Stimulated activated CD8-positive, alpha-beta memory T cell treated with anti-CD3 and anti-CD28 coated beads, Interleukin-4, amount 100 ng/mL, for 24 hours (primary cell): ENCODE measurements around the gene ALDH16A1.
"Not testable (repeated sequence)": the region's sequence is repeated elsewhere in the genome, so short reads cannot be mapped to it uniquely, and the experiment has no call there.

ENCODE experiments used
- DNase-seq: peaks from one replicate; pipeline ENCODE4 v3.0.0-alpha.2; 2020; ENCODE audit warnings: low read depth

The ALDH16A1 gene

DNA sequence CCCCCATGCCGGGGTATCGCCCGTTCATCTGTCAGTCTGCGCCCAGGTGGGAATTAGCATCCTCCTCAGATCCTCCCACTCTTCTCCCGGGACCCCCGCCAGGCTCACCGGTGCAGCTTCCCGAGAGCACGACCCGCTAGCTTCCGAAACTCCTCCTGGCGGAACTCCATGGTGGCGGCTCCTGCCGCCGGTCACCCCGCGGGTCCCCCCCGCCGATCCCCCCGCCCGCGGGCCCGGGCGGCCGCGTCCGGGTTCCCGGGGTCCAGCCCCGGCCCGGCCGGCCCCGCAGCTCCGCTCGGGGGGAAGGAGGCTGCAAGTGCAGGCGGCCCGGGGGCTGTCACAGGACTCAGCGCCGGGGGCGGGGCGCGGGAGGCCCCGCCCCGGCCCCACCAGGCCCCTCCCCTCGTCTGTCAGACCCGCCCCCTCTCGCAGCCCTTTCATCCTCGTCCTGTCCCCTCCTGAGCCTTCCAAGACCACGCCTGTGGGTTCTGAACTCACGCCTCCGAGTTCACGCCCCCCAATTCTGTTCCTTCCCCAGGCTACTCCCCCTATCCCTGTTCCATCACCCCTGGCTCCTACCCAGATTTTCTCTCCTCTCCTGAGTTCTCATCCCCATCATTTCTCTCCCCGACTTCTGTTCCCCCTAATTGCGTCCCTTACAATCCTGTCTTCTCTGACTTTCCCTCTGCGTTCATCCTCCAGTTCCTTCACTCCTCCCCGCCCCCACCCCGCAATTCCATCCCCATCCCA, 11.6 kb upstream of the ALDH16A1 start, which contains the start of gene SLC17A7:
SLC17A7 (minus strand) TSS at position 318 of the 750 bp plus-strand sequence; CDS start at position 170, 148 bp downstream.
- no peak for DNase-seq

DNA sequence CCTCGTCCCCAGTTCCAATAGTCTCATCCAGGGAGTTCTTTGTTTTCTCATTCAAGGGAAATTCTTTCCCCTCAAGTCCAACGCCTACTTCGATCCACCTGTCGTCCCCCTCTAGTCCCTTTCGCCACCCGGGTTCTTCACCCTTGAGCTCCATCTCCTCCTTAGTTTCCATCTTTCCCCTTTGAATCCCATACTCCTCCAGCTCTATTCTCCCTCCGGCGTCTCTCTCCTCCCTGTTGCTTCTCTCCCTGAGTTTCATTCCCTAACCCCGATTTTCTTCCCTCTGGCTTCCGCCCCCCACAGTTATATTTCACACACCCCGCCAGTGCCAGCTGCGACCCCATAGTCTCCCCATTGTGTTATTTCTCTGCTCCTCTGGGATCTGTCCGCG, 11.1 kb upstream of the ALDH16A1 start:
- DNase-seq = no peak

DNA sequence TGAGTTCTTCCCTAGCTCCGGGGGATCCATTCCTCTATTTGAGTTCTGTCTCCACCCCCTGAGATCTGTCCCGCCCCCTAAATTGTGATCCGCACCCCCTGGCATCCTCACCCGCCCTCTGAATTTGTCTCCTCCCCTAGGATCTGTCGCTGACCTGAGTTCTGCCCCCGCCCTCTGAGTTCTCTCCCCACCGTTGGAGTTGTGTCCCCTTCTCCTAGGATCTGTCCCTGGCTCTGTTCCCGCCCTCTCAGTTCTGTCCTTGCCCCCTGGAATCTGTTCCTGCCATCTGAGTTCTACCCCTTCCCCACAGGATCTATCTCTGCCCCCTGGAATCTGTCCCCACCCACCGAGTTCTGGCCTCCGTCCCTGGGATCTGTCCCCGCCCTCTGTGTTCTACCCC, 10.7 kb upstream of the ALDH16A1 start:
- DNase-seq = no peak

DNA sequence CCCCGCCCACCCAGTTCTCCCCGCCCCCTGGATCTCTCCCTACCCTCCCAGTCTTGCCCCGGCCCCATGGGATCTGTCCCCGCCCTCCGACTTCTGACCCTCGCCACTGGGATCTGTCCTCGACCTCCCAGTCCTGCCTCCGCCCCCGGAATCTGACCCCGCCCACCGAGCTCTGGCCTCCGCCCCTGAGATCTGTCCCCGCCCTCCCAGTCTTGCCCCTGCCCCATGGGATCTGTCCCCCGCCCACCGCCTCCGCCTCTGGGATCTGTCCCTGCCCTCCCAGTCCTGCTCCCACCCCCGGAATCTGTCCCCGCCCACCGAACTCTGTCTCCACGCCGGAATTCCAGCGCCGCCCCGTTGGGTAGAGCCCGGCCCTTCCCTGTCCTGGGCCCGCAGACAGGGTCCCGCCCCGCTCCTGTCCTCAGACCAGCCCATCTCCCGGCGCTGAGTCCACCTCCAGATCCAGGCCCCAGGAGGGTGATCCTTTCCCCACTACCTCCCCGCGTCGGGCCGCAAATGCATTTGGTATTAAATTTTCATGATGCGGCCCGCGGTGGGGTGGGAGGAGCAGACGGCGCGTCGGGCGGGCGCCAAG, 10.2 kb upstream of the ALDH16A1 start:
- no peak for DNase-seq

DNA sequence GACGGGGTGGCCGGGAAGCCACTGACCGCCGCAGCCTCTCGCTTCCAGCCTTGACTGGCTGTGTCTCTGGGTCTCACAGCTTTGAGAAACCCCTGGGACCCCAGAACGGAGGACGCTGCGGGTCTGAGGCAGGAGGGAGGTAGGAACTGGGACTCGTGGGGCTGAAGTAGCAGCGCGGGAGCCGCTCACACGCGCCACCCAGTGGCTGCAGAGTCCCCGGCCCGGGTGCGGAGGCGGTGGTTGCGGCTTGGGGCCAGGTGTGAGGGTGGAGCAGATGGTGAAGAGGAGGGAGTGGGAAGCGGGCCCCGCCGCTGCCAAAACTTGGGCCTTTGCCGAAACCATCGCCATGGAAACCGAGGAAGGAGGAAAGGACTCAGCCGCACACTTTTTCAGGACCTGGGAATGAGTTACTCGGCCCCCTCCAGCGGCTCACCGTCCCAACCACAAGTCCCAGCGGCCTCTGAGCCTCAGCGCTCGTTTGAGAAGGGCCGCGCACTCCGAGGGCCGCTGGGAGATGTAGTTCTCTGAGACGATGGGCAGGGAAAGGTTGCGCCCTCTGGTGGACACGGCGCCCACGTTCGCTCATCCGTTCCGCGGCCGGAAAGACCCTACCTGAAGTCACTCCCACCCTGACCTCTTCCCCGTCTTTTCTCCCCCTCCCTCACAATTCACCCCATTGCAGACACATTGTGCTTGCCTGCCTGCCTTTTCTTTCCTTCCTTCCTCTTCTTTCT, 9.5 kb upstream of the ALDH16A1 start:
- DNase-seq = peak; percentile 88

DNA sequence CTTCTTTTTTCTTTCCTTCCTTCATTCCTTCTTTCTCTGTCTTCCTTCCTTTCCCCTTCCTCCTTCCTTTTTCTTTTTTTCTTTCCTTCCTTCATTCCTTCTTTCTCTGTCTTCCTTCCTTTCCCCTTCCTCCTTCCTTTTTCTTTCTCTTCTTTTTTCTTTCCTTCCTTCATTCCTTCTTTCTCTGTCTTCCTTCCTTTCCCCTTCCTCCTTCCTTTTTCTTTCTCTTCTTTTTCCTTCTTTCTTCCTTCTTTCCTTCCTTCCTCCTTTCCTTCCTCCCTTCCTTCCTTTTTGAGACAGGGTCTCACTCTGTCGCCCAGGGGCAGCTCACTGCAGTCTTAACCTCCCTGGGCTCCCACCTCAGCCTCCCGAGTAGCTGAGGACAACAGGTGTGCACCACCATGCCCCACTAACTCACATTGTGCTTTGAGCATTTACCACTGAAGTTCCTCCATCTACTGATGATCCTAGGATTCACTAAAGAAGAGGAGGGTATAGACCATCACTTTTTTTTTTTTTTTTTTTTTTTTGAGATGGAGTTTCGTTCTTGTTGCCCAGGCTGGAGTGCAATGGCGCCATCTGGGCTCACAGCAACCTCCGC, 8.8 kb upstream of the ALDH16A1 start:
- DNase-seq = not testable (repeated sequence)

DNA sequence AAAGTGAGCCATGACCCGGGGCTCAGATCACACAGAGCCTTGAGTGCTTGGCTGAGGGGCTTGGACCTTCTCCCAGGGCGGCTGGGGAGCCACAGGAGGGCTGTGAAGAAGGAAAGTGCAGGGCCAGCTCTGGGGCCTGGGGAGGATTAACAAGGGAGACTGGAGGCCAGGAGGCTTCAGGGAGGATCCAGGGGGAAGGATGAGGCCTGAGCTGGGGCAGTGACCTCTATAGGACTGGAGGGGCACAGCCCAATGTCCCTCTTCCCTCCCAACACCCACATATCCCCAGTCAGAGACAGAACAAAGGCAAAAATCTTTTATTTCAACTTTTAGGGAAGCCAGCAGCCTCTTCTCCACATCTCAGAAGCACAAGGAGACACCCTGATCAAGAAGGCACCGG, 7.0 kb upstream of the ALDH16A1 start:
- DNase-seq = no peak

DNA sequence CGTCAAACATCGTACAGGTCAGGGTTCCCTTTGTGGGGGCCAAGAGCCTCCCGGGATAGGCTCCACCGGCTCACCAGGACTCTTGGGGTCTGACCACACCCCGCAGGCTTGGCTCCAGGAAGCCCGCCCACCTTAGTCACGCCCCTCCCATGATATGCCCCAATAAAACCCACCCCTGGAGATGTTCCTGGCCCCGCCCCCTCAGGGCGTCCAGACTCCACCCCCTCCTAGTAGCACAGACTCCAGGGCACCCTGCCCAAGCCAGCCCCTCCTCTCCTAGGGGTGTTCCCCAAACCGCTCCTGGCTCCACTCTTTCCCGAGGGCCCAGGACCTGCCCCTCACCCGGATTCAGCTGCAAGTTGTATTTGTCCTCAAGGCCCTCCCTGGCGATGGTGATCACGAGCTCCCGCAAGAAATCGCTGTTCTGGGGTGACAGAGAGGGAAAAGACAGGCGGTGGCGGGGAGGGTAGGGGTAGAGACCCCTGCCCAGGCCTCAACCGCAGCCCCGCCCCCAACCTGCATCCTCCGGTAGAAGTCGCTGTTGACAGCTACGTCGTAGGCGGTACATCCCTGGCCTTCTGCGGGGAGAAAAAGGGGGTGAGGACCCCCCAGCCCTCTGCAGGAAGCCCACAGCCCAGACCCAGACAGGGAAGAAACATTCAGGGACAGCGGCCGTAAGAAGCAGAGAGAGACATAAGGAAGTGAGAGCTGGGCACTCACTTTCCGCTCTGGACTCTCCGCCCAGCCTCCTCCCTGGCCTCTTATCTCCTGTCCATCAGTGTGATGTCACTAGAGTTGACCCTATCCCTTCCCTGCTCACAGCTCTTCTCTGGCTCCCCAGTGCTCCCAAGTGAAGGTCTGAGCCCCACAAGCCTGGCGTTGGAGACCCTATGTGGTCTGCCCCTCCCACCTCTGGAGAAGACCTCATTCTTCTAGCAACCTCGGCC, 5.3 kb upstream of the ALDH16A1 start:
- DNase-seq = no peak

DNA sequence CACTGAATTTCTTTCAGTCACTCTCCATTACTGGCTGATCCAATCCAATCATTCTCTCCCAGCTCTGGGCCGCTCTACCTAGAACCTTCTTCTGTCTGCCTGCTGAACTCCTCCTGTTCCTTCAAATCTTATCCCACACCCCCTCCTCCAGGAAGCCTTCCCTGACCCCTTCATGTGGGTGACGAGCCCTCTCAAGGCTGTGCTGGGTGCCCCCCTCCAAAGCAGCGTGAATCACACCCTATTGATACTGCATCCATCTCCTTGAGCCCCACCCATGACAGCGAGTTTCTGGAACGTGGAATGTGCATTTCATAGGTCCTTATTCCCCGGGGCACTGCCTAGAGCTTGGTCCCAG, 4.6 kb upstream of the ALDH16A1 start:
- DNase-seq = no peak

DNA sequence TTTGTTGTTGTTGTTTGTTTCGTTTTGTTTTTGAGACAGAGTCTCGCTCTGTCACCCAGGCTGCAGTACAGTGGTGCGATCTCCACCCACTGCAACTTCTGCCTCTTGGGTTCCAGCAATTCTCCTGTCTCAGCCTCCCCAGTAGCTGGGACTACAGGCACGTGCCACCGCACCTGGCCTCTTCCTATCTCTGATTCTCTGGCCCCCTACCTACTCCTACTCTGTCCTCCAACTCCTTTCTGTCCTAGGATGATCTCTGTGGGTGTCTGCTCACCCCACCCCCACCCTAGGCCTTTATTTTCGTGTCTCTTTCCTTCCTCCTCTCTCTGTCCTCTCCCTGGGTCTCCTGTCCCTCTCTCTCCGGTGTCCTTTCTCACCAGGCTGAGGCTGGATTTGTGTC, 2.6 kb upstream of the ALDH16A1 start:
- DNase-seq = no peak

DNA sequence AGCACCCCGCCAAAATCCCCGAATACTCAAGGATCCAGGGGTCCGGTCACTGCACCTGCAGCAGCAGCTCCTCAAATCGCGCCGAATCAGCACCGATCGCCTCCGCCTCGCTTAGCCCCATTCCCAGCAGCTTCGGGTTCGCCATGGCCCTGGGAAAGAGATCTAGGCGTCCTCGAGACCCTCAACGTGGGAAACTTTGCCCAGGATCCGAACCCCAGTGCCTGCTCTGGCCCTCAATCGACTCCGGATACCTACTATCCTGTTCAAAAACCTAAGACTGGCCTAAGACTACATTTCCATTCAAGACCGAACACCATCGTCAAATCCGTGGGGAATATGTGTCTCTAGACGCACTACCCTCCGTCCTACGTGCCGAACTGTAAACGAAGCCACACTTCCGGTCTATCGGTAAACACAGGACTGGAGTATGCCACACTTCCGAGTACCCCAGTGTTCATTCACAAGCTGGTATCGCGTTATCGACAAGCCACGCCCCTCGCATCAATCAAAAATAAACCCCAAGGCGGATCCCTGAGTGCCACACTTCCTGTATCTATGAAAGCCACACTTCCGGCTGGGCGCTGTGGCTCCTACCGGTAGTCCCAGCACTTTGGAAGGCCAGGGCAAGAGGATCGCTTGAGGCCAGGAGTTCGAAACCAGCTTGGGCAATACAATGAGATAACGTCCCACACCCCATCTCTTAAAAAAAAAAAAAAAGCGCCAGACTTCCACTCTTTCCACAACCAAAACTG, 1.4 kb upstream of the ALDH16A1 start, which contains the start of gene PIH1D1:
PIH1D1 (minus strand) TSS at position 385 of the 752 bp plus-strand sequence; CDS start at position 145, 240 bp downstream.
- DNase-seq = peak; percentile 87

DNA sequence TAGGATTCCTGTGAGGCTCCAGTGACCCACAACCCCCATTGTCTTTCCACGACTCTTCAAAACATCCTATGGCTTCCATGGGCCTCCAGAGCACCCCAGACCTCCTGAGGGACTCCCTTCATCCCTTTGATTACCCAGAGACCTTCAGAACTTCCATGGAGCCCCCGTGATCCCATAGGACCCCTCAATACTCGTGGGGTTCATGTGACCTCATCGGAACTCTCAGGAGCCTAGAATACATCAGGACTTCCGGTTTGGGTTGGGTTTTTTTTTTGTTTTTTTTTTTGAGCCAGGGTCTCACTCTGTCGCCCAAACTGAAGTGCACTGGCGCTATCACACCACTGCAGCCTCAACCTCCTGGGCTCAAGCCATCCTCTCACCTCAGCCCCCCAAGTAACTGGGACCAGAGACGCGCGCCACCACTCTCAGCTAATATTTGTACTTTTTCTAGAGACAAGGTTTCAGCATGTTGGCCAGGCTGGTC, 774 bp downstream of the ALDH16A1 start:
- DNase-seq = no peak

DNA sequence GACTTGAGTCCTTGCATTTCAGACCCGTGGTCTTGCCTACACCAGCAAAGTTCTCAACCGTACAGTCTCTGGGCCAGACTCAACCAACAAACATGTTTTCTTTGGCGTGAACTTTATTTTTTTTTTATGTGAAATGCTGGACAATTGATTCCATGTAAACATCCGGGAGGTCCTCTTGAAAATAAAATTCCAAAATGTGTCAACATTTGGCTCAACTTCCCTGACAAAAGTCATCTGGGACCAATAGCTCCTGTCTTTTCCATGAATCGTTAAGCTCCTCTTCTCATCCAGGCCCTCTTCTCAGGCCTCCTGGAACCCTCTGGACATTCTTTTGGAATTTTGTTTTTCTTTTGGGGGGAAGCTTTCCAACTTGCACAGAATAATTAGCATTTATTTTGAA, 2.7 kb downstream of the ALDH16A1 start:
- DNase-seq = no peak

DNA sequence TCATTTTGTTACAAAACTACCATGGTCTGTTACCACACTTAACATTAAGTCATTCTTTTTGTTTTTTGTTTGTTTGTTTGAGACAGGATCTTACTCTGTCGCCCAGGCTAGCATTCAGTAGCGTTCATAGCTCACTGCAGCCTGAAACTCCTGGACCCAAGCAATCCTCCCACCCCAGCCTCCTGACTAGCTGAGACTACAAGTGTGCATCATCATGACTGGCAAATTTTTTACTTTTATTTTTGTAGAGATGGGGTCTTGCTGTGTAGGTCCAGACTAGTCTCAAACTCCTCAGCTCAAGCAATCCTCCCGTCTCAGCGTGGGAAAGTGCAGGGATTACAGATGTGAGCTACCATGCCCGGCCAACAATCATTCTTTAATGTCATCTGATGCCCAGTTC, 3.3 kb downstream of the ALDH16A1 start:
- DNase-seq = no peak

DNA sequence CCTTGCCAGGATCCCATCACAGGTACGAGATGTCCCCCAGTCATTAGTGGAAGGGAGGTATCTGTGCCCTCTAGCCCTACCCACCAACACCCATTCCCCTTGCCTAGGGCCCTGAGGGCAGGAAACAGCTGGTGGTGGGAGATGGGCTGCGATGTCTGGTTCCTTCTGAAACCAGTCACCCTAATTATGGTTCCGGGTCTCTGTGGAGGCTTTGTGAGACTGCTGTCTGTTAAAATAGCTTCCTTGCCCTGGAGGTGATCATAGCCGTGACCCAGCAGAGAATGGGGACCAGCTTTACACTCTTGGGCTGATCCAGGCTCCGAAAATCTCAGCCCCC, 5.5 kb downstream of the ALDH16A1 start:
- DNase-seq = no peak

DNA sequence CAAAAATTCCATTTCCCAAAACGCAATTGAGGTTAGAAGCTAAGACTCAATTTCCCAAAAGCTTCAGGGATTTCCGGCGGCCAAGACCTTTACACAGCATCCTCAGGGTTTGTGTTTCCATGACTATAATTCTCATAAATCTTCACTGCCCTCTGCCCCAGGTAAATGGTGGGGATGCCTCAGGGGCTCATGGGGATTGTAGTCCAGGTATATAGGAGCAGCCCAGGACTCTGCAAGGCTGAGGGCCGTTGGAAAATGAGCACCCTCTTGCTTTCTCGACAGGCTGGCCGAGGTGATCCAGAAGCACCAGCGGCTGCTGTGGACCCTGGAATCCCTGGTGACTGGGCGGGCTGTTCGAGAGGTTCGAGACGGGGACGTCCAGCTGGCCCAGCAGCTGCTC, 6.4 kb downstream of the ALDH16A1 start:
- DNase-seq = no peak

DNA sequence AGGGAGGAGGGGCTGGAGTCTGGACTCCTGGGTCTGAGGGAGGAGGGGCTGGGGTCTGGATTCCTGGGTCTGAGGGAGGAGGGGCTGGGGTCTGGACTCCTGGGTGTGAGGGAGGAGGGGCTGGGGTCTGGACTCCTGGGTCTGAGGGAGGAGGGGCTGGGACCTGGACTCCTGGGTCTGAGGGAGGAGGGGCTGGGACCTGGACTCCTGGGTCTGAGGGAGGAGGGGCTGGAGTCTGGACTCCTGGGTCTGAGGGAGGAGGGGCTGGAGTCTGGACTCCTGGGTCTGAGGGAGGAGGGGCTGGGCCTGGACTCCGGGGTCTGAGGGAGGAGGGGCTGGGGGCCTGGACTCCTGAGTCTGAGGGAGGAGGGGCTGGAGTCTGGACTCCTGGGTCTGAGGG, 8.1 kb downstream of the ALDH16A1 start:
- DNase-seq = not testable (repeated sequence)

DNA sequence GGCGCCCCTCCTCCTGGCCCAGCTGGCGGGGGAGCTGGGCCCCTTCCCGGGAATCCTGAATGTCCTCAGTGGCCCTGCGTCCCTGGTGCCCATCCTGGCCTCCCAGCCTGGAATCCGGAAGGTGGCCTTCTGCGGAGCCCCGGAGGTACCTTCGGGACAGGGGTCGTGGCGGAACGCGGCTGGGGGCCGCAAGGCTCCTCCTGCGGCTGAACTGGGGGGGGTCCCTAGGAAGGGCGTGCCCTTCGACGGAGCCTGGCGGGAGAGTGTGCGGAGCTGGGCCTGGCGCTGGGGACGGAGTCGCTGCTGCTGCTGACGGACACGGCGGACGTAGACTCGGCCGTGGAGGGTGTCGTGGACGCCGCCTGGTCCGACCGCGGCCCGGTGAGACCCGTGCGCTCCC, 8.6 kb downstream of the ALDH16A1 start:
- DNase-seq = no peak

DNA sequence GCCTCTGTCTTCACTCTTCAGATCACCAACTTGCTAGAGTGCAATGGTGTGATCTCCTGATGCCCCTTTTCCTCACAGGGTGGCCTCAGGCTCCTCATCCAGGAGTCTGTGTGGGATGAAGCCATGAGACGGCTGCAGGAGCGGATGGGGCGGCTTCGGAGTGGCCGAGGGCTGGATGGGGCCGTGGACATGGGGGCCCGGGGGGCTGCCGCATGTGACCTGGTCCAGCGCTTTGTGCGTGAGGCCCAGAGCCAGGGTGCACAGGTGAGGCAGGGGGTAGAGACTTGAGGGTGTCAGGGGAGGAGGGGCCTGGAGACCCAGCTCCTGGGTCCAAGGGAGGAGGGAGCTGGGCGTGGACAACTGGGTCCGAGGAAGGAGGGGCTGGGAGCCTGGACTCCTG, 9.5 kb downstream of the ALDH16A1 start:
- DNase-seq = no peak

DNA sequence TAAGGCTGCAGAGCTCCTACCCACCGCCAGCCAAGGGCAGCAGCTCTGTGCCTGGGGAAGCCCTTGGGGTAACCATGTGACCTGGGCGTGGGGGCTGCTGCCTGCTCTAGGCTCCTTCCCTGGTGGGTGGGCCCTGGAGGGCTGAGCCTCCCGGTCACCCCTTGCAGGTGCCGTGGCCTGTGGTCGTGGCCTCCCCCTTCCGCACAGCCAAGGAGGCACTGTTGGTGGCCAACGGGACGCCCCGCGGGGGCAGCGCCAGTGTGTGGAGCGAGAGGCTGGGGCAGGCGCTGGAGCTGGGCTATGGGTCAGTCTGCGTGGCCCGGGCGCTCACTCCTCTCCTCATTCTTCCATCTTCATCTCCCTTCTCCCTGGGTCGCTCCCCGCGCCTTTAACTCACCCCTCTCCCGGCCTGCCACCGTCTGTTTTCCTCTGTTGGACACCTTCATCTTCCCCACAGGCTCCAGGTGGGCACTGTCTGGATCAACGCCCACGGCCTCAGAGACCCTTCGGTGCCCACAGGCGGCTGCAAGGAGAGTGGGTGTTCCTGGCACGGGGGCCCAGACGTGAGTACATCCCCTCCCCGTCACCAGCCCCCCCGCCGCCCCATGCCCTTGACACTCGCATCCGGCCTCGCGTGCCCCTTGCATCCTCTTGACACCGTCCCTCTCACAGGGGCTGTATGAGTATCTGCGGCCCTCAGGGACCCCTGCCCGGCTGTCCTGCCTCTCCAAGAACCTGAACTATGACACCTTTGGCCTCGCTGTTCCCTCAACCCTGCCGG, 11.1 kb downstream of the ALDH16A1 start:
- no peak for DNase-seq
